ENCODE data around the gene GATAD2B.

GATAD2B gene

GRCh38 chr1:153803470-153804056 lies 119.2 kb downstream of the GATAD2B start:
- H2AFZ ChIP-seq (ENCODE audit: low read length) = no peak overlapping the region
- H3K4me3 ChIP-seq (ENCODE audit: low read depth, low read length, poor library complexity, severe bottlenecking) = no peak overlapping the region
- no peaks in the 10 kb centered on the region for H3K27me3 ChIP-seq (ENCODE audit: insufficient read depth, low read length)
- H3K4me2 ChIP-seq (ENCODE audit: low read length) = no peak overlapping the region
- no peaks in the 10 kb centered on the region for H4K20me1 ChIP-seq (ENCODE audit: insufficient read depth, low read length)
- peaks cover 10% of the 10 kb centered on the region for H3F3A ChIP-seq (ENCODE audit: insufficient read depth, low read length)
- no peaks in the 10 kb centered on the region for H3K9me2 ChIP-seq (ENCODE audit: low read depth, low read length)
- H3K27ac ChIP-seq (ENCODE audit: low read depth, low read length, poor library complexity, severe bottlenecking) = no peak overlapping the region
- H3K36me3 ChIP-seq (ENCODE audit: insufficient read depth, low read length) = peaks cover 9% of the 10 kb centered on the region; the same call in 1 of the 2 replicates
- no peaks in the 10 kb centered on the region for H3K79me2 ChIP-seq (ENCODE audit: insufficient read depth, low read length)
- no peaks in the 10 kb centered on the region for H3K9me3 ChIP-seq (ENCODE audit: low read length)
- H3K4me1 ChIP-seq (ENCODE audit: insufficient read depth, low read length, severe bottlenecking) = peaks cover 35% of the 10 kb centered on the region
- TF ChIP-seq CTCF (IDR thresholded peaks at IDR 0.05; ENCODE audit: low read length) = no peak
- no peak for TF ChIP-seq EZH2 (IDR thresholded peaks at IDR 0.05; ENCODE audit: borderline replicate concordance, low read length)
- H3K9ac ChIP-seq (ENCODE audit: low read length) = no peak overlapping the region

- no peak overlapping the region for H3K4me3 ChIP-seq (ENCODE audit: low read depth, low read length, poor library complexity, severe bottlenecking)
- H3K27ac ChIP-seq (ENCODE audit: low read depth, low read length, poor library complexity, severe bottlenecking) = no peak overlapping the region
- no peaks in the 10 kb centered on the region for H3K9me3 ChIP-seq (ENCODE audit: low read length)
- no peak overlapping the region for H2AFZ ChIP-seq (ENCODE audit: low read length)
- H3K79me2 ChIP-seq (ENCODE audit: insufficient read depth, low read length) = no peaks in the 10 kb centered on the region
- peaks cover 1% of the 10 kb centered on the region; the same call in 1 of the 2 replicates for H3K36me3 ChIP-seq (ENCODE audit: insufficient read depth, low read length)
- TF ChIP-seq EZH2 (IDR thresholded peaks at IDR 0.05; ENCODE audit: borderline replicate concordance, low read length) = no peak
- TF ChIP-seq CTCF (IDR thresholded peaks at IDR 0.05; ENCODE audit: low read length) = no peak
- no peaks in the 10 kb centered on the region for H3K9me2 ChIP-seq (ENCODE audit: low read depth, low read length)
- H4K20me1 ChIP-seq (ENCODE audit: insufficient read depth, low read length) = no peaks in the 10 kb centered on the region
- H3K9ac ChIP-seq (ENCODE audit: low read length) = no peak overlapping the region
- peaks cover 10% of the 10 kb centered on the region for H3F3A ChIP-seq (ENCODE audit: insufficient read depth, low read length)
- H3K4me1 ChIP-seq (ENCODE audit: insufficient read depth, low read length, severe bottlenecking) = peaks cover 40% of the 10 kb centered on the region
- H3K4me2 ChIP-seq (ENCODE audit: low read length) = no peak overlapping the region
- H3K27me3 ChIP-seq (ENCODE audit: insufficient read depth, low read length) = no peaks in the 10 kb centered on the region
Observed at GRCh38 chr1:153801786-153802697, 120.7 kb downstream of the GATAD2B start.

GRCh38 chr1:153801028-153801625 lies 121.6 kb downstream of the GATAD2B start:
- Histone ChIP-seq H3K4me1 (ENCODE audit: insufficient read depth, low read length, severe bottlenecking) (peaks cover 31% of the 10 kb centered on the region), H3K4me3 (ENCODE audit: low read depth, low read length, poor library complexity, severe bottlenecking) (no peak overlapping the region), H3K9me3 (ENCODE audit: low read length) (no peaks in the 10 kb centered on the region), H3K36me3 (ENCODE audit: insufficient read depth, low read length) (no peaks in the 10 kb centered on the region), H3K27ac (ENCODE audit: low read depth, low read length, poor library complexity, severe bottlenecking) (no peak overlapping the region), H3K79me2 (ENCODE audit: insufficient read depth, low read length) (no peaks in the 10 kb centered on the region), H3K9ac (ENCODE audit: low read length) (no peak overlapping the region), H3K27me3 (ENCODE audit: insufficient read depth, low read length) (no peaks in the 10 kb centered on the region), H3K4me2 (ENCODE audit: low read length) (no peak overlapping the region), H4K20me1 (ENCODE audit: insufficient read depth, low read length) (no peaks in the 10 kb centered on the region), H3K9me2 (ENCODE audit: low read depth, low read length) (no peaks in the 10 kb centered on the region), H2AFZ (ENCODE audit: low read length) (no peak overlapping the region), H3F3A (ENCODE audit: insufficient read depth, low read length) (peaks cover 10% of the 10 kb centered on the region)
- no peak for TF ChIP-seq CTCF (IDR thresholded peaks at IDR 0.05; ENCODE audit: low read length)

All from OCI-LY1 (cell line).